ENCODE measurements around the gene ITGB3BP. TPM values are rescaled to one million over a fixed set of nuclear protein-coding genes. Genes with fewer than 3 reads are reported as not detected.

The ITGB3BP gene
- total RNA-seq, 1 experiment from 2014 or later, result 47.2 TPM

DNA sequence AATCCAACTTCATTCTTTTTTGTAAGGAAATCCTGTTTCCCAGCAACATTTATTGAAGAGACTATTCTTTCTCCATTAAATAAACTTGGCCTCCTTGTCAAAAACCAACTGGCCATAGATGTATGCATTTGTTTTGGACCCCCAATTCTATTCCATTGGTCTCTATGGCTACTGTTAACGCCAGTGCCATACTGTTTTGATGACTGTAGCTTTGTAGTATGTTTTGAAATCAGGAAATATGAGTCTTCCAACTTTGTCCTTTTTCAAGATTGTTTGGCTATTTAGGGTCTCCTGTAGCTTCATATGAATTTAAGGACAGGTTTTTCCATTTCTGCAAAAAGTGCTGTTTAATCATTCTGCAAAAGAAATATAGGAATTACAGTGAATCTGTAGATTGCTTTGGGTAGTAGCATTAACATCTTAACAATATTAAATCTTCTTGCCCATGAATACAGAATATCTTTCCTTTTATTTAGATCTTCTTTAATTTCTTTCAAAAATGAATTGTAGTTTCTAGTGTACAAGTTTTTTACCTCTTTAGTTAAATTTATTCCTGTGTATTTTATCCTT, 61.3 kb downstream of the ITGB3BP start:
- Histone ChIP-seq H3K9ac (ENCODE audit: extremely low read depth, insufficient read length, low read length) (no peak overlapping the region), H3K27ac (ENCODE audit: insufficient read length, low read depth, low read length) (no peak overlapping the region), H3K27me3 (ENCODE audit: insufficient read depth, low read length) (no peaks in the 10 kb centered on the region), H3K23ac (ENCODE audit: insufficient read length, low read depth, low read length) (no peak overlapping the region), H4K91ac (ENCODE audit: insufficient read length, low read depth, low read length) (no peak overlapping the region), H2BK15ac (ENCODE audit: low read depth, low read length) (no peak overlapping the region), H3K56ac (ENCODE audit: insufficient read length, low read depth, low read length) (no peak overlapping the region), H3K4me1 (ENCODE audit: insufficient read depth, low read length) (no peaks in the 10 kb centered on the region), H2BK120ac (ENCODE audit: low read depth, low read length, poor library complexity, severe bottlenecking) (no peak overlapping the region), H4K8ac (replicated peaks; ENCODE audit: insufficient read length, low read depth, low read length) (no peak overlapping the region), H3K9me3 (ENCODE audit: control insufficient read depth, low read depth, low read length) (no peaks in the 10 kb centered on the region), H3K4ac (ENCODE audit: low read depth, low read length) (no peak overlapping the region), H4K5ac (ENCODE audit: insufficient read length, low read depth, low read length) (no peak overlapping the region), H3K18ac (ENCODE audit: insufficient read length, low read depth, low read length) (no peak overlapping the region), H2BK12ac (ENCODE audit: insufficient read length, low read depth, low read length) (no peak overlapping the region), H2AFZ (ENCODE audit: low read length) (no peak overlapping the region), H3T11ph (ENCODE audit: low read length) (no peak overlapping the region), H2BK20ac (ENCODE audit: low read depth, low read length, poor library complexity, severe bottlenecking) (no peak overlapping the region), H4K20me1 (ENCODE audit: control insufficient read depth, insufficient read depth, insufficient read length) (no peaks in the 10 kb centered on the region), H3K14ac (ENCODE audit: insufficient read depth, low read length) (no peak overlapping the region), H3K79me2 (ENCODE audit: insufficient read depth, low read length) (no peaks in the 10 kb centered on the region), H3K79me1 (ENCODE audit: insufficient read depth, low read depth, low read length, poor library complexity, severe bottlenecking) (no peaks in the 10 kb centered on the region), H2BK5ac (ENCODE audit: insufficient read length, low read length) (no peak overlapping the region), H2AK5ac (ENCODE audit: insufficient read length, low read length) (no peak overlapping the region), H3K4me2 (ENCODE audit: insufficient read depth, insufficient read length, low read length) (no peak overlapping the region), H3K23me2 (ENCODE audit: insufficient read length, low read depth, low read length, poor library complexity, severe bottlenecking) (no peaks in the 10 kb centered on the region)
- no peaks in the 10 kb centered on the region for H3K27me3 Mint-ChIP-seq (ENCODE audit: low read depth)
- no peaks in the 10 kb centered on the region for H3K4me1 Mint-ChIP-seq
- H3K36me3 Mint-ChIP-seq (ENCODE audit: insufficient read depth in 1 of 3, low read depth in 3 of 3), result peaks cover 22 to 24% (median 23%) of the 10 kb centered on the region in 3 experiments
- DNase-seq, result no peak
- H3K27ac Mint-ChIP-seq, result no peak overlapping the region
- peaks cover 14 to 22% of the 10 kb centered on the region in 2 experiments for H3K9me3 Mint-ChIP-seq
- no peak overlapping the region for H3K4me3 Mint-ChIP-seq
- WGBS (ENCODE audit: extremely low coverage, insufficient read length, low lambda C conversion rate), result no CpG with 5 or more reads among the region's 1 CpG
- TF ChIP-seq, protein P1, sequence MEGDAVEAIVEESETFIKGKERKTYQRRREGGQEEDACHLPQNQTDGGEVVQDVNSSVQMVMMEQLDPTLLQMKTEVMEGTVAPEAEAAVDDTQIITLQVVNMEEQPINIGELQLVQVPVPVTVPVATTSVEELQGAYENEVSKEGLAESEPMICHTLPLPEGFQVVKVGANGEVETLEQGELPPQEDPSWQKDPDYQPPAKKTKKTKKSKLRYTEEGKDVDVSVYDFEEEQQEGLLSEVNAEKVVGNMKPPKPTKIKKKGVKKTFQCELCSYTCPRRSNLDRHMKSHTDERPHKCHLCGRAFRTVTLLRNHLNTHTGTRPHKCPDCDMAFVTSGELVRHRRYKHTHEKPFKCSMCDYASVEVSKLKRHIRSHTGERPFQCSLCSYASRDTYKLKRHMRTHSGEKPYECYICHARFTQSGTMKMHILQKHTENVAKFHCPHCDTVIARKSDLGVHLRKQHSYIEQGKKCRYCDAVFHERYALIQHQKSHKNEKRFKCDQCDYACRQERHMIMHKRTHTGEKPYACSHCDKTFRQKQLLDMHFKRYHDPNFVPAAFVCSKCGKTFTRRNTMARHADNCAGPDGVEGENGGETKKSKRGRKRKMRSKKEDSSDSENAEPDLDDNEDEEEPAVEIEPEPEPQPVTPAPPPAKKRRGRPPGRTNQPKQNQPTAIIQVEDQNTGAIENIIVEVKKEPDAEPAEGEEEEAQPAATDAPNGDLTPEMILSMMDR (conservative IDR thresholded peaks at IDR 0.05), result no peak

Data from H9 (cell line).